NCI-H82 treated with DMSO at 0.1 percent for 48 hours (cell line): ENCODE results near the gene MIA2.
"Not testable (repeated sequence)": the region's sequence is repeated elsewhere in the genome, so short reads cannot be mapped to it uniquely, and the experiment has no call there.

Source experiments
- DNase-seq: peaks from one replicate; lab custom pipeline; 2025; ENCODE audit not compliant: unreplicated experiment; lab: John Stamatoyannopoulos, UW

Gene MIA2, protein sequence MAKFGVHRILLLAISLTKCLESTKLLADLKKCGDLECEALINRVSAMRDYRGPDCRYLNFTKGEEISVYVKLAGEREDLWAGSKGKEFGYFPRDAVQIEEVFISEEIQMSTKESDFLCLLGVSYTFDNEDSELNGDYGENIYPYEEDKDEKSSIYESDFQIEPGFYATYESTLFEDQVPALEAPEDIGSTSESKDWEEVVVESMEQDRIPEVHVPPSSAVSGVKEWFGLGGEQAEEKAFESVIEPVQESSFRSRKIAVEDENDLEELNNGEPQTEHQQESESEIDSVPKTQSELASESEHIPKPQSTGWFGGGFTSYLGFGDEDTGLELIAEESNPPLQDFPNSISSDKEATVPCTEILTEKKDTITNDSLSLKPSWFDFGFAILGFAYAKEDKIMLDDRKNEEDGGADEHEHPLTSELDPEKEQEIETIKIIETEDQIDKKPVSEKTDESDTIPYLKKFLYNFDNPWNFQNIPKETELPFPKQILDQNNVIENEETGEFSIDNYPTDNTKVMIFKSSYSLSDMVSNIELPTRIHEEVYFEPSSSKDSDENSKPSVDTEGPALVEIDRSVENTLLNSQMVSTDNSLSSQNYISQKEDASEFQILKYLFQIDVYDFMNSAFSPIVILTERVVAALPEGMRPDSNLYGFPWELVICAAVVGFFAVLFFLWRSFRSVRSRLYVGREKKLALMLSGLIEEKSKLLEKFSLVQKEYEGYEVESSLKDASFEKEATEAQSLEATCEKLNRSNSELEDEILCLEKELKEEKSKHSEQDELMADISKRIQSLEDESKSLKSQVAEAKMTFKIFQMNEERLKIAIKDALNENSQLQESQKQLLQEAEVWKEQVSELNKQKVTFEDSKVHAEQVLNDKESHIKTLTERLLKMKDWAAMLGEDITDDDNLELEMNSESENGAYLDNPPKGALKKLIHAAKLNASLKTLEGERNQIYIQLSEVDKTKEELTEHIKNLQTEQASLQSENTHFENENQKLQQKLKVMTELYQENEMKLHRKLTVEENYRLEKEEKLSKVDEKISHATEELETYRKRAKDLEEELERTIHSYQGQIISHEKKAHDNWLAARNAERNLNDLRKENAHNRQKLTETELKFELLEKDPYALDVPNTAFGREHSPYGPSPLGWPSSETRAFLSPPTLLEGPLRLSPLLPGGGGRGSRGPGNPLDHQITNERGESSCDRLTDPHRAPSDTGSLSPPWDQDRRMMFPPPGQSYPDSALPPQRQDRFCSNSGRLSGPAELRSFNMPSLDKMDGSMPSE (N-terminal part only)

DNA sequence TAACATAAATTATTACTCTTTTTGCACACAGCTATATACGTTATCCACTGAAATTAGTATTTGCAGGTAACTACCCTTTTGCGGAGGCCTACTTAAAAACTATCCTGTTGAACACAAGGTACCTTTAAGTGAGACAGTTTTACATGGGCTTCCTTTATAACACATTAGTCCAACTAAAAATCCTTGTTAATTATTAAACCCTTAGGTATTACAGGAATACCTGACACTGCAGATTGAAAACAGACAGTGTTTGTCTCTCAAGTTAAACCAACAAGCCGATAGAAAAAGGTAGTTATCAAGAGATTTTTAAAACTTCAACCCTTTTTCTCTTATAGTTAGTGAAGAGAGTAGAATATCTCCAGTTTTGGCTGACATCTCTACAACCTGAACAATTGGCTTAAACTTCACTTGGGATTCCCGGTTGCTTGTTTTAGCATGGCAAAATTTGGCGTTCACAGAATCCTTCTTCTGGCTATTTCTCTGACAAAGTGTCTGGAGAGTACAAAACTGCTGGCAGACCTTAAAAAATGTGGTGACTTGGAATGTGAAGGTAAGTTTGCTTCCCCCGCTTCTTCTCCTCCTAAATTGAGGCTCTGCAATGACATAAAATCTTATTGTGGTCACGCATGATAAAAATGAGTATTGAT is at the start of gene MIA2:
MIA2 (plus strand) TSS at position 236 of the 647 bp plus-strand sequence; CDS start at position 436, 200 bp downstream.
- DNase-seq: no peak

DNA sequence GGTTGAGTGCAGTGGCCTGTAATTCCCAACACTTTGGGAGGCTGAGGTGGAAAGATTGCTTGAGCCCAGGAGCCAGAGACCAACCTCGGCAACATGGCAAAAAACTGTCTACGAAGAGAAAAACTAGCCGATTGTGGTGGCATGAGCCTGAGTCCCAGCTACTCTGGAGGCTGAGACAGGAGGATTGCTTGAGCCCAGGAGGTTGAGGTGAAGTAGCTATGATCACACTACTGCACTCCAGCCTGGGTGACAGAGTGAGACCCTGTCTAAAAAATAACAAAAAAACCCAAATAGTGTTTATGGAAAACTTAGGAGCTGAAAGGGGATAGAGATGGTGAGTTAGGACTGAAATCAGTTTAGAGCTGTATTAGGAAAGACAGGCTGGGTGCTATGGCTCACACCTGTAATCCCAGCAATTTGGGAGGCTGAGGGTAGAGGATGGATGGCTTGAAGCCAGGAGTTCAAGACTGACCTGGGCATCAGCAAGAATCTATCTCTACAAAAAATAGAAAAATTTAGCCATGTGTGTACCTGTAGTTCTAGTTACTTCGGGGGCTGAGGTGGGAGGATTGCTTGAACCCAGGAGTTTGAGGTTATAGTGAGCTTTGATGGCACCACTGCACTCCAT is 49.0 kb upstream of the MIA2 start:
- no peak for DNase-seq

DNA sequence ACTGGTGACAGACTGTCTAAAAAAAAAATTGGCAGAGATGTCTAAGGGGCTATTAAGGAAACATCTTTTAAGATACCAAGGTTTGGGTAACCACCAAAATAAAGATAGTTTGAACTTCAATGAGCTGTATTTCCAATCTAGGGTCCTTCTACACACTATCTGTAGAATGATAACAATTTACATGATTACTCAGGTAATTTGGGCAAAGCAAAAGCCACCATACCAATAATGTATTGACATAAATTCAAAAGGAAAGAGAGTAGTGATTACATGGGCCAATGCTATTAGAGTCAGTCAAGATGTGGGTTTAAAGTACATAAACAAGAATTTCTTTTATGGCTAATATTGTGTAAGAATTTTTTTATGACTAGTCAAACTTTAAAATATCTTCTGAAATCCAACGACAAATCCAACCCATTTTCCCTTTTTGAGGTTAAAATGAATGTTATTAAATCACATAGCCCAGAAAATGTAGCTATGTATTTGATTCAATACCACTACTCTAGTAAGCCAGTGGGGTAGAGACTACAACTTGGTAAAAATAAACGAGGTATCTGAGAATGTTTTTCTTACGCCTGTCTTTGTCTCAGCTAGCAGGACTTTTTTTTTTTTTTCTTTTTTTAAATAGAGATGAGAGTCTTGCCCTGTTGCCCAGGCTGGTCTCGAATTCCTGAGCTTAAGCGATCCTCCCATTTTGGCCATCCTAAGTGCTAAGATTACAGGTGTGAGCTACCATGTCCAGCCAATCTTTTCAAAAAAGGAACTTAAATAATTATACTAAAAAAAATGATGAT is 48.3 kb upstream of the MIA2 start:
- no peak for DNase-seq

DNA sequence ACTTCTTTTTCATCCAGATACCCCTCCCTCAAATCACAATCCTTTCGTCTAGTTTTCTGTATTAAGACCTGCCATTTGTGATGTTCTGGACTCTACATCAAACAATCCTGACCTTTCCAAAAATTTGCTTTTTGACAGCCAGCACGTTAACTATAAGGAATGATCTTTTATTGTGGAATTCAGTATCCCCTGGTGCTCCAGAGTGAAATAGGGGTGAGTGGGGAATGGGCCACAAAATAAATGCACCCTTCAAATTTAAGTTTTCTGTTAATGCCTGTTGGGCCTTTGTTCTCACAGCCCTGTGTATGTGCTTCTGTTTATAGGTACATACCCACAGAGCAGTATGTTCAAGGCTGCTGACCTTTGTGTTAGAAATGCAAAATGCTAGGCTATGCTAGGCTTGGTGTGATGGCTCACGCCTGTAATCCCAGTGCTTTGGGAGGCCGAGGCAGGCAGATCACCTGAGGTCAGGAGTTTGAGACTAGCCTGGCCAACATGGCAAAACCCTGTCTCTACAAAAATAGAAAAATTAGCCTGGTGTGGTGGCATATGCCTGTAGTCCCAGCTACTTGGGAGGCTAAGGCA is 46.7 kb upstream of the MIA2 start:
- DNase-seq: no peak

DNA sequence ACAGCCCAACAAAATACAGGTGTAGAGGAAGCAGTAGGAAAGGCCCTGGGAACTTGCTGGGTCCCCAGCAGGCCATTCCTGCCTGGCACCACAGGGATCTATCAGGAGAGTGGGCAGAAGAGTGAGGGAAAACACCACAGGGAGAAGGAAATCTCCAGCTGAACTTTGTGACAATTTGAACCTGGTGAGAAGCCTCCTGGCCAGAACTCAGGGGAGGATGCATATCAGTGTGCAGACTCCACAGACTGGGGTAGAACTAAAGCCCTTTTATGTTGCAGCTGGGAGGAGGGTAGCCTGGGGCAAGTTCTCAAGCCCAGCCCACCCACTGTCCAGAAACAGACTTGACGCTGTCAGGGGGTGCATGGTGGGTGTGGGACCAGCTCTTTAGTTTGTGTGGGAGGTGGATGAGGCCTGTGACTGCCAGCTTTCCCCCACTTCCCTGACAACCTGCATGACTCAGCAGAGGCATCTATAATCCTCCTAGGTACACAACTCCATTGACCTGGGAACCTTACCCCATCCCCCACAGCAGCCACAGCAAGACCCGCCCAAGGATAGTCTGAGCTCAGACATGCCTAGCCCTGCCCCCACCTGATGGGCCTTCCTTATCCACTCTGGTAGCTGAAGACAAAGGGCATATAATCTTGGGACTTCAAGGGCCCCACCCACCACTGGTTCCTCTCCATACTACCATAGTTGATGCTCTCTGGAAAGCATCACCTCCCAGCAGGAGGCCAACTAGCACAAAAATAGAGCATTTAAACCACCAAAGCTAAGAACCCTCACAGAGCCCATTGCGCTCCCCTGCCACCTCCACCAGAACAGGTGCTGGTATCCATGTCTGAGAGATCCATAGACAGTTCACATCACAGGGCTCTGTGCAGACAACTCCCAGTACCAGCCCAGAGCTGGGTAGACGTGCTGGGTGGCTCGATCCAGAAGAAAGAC is 29.8 kb upstream of the MIA2 start:
- DNase-seq: no peak

DNA sequence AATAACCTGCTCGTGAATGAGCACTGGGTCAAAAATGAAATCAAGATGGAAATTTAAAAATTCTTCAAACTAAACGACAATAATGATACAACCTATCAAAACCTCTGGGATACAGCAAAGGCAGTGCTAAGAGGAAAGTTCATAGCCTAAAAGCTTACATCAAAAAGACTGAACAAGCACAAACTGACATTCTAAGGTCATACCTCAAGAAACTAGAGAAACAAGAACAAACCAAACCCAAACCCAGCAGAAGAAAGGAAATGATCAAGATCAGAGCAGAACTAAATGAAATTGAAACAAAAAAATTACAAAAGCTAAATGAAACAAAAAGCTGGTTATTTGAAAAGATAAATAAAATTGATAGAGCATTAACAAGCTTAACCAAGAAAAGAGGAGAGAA is 26.3 kb upstream of the MIA2 start:
- not testable (repeated sequence) for DNase-seq

DNA sequence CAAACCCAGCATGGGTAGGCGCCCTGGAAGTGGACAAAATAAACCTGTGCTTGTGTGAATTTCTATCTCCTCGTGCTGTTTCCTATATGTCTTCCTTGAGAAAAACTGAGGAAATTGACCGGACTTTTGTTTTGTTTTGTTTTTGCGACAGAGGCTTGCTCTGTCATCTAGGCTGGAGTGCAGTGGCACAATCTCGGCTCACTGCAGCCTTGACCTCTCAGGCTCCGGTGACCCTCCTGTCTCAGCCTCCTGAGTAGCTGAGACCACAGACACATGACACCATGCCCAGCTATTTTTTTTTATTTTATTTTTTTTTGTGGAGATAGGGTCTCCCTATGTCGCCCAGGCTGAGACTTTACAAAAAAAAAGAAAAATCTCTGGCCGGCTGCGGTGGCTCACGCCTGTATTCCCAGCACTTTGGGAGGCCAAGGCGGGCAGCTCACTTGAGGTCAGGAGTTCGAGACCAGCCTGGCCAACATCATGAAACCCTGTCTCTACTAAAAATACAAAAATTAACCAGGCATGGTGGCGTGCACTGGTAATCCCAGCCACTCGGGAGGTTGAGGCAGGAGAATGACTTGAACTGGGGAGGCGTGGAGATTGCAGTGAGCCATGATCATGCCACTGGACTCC is 22.5 kb upstream of the MIA2 start:
- no peak for DNase-seq

DNA sequence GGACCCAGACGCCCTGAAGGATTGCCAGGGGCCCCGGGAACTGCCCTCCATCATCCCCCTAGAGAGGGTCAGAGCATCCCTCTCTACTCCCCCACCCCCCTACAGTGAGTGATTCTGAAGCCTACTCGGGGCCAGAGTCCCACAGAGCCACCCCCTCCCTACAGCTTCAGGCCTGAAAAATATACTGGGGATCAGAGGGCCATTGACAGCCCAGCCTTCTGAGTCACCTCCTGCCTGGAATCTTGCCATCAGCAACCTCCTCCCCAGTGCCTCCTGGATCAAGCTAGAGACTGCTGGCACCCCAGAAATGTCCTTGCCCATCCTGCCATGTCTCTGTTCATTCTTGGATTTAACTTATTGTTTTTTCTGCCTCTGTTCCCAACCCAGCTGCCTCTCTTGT is 21.7 kb upstream of the MIA2 start:
- DNase-seq: no peak

DNA sequence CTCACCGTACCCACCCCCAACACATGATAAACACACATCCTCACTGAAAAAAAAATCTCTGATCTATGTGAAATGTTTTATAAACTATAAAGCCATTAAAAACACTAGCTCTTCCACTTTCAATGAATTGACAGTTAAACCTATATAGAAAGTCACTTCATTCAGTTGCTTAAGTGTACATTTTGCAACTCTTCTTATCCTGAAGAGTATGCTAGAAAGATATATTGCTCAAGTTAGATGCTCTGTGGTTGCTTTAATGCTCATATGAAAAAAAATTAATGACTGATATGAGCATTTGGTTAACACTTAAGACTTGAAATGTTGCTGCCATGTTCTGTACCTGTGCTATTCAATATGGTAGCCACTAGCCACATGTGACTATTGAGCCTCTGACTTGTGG is 21.0 kb upstream of the MIA2 start:
- no peak for DNase-seq

DNA sequence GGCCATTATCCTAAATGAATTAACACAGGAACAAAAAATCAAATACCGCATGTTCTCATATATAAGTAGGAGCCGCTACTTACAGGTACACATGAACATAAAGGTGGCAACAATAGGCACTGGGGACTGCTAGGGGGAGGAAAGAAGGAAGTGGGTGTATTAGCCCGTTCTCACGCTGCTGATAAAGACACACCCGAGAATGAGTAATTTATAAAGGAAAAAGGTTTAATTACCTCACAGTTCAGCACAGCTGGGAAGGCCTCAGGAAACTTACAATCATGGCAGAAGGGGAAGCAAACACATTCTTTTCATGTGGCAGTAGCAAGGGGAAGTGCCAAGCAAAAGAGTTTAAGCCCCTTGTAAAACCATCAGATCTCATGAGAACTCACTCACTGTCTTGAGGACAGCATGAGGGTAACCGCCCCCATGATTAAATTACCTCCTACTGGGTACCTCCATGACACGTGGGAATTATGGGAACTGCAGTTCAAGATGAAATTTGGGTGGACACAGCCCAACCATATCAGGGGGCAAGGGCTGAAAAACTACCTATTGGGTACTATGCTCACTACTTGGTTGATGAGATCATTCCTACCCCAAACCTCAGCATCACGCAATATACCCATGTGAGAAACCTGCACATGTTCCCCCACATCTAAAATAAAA is 16.4 kb upstream of the MIA2 start:
- no peak for DNase-seq

DNA sequence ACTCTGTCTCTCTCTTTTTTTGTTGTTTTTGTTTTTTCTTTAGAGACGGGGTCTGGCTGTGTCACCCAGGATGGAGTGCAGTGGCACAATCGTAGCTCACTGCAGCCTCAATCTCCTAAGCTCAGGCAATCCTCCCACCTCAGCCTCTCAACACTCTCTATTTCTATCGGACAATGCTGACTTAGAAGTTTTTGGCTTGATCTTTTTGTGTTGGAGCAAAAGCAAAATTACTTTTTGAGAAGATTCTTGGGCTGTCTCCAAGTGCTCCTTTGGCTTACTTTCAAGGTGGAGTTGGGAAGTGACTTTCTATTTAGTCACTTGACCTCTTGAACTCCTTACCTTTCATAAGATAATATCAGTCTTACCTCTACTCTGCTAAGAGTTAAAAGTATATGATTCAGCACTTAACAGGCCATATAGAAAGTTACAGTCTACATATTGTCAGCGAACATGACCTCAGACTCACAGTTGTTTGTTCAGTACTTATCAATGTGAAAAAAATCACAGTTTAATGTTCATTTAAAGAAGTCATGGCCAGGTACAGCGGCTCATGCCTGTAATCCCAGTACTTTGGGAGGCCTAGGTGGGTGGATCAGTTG is 15.4 kb upstream of the MIA2 start:
- no peak for DNase-seq

DNA sequence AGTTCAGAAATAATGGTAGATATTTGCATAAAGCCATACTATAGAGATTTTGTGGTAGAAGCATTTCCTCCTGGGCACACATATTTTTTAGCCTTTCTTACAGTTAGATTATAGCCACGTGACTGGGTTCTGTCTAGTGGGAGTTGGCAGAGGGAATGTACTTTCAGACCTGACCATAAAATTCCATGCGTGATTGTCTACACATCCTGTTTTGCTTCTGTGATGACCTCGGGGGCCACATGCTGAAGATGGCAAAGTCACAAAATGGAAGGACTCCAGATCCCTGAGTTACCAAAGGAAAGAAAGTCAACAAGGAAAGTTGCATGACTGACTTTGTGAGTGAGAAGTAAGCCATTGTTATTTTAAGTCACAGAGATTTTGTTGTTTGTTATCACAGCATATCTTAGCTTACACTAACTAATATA is 14.6 kb upstream of the MIA2 start:
- no peak for DNase-seq

DNA sequence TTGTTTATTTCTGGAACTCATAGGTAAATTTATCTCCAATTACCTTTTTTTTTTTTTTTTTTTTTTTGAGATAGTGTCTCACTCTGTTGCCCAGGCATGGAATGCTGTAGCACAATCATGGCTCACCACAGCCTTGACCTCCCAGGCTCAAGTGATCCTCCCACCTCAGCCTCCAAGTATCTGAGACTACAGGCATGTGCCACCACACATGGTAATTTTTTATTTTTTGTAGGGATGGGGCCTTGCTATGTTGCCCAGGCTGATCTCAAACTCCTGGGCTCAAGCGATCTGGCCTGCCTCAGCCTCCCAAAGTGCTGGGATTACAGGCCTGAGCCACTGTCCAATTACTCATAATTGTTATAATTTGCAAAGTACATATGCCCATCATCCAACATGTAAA is 13.2 kb upstream of the MIA2 start:
- not testable (repeated sequence) for DNase-seq

DNA sequence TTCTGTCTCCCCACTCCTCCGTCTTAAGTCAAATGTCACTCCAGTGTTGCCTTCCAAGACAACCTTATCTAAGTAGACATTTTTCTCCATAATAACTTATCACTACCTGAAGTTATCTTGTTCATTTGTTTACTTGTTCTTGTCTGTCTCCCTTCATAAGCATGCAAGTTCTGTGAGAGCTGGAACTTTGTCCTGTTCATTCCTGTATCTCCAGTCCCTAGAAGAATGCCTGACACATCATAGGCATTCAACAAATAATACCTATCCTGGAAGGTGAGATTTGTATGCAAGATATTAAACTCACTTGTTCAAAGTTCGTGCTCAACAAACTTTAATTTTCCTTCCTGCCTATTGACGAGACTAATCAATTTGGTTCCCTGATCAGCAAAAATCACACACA is 5.7 kb upstream of the MIA2 start:
- DNase-seq: no peak

DNA sequence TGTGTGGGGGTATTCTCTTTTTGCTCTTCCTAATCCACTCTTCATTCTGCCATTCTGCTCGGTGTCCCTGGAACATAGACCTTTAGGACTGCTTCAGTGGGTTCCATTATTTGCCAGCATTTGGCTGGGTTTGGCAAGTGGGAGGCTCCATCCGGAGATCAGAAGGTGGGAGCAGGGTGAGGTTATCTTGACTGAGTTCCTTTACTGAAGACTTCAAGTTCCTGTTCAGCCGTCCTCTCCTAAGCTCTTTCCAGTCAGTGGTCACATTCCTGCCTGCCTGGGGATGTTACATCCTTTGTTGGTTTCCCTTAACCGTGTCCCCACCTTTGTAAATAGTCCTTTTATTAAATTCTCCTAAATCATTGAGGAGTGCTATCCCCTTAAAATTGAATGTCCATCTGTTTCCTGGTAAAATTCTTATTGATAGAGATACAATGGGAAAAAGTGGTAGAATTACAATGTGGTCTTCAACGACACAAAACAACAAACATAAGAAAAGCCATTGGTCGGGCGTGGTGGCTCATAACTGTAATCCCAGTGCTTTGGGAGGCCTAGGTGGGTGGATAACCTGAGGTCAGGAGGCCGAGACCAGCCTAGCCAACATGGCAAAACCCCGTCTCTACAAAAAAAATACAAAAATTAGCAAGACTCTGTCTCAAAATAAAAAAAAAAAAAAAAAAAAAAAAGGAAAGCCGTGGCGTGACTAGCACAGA is 5.0 kb upstream of the MIA2 start:
- no peak for DNase-seq

DNA sequence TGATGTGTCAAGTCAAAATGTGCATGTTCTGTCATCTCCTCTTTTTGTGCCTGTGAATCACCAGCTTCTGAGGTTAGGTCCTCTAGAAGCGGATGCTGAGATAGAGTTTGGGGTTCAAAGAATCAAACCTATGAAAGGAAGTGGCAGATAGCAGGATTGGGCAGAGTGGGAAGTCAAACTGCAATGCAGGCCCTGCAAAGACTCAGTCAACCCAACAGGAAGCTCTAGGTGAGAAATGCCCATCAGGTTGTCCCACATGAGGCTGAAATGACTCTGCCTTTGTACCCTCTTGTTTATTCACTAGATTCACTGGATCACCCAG is 4.5 kb upstream of the MIA2 start:
- no peak for DNase-seq
